NCI-H1694 treated with DMSO at 0.1 percent for 48 hours (cell line): ENCODE data around the gene ALG2.

ENCODE experiments used
- DNase-seq: peaks from one replicate; lab custom pipeline; 2025; lab: John Stamatoyannopoulos, UW

ALG2 gene, protein sequence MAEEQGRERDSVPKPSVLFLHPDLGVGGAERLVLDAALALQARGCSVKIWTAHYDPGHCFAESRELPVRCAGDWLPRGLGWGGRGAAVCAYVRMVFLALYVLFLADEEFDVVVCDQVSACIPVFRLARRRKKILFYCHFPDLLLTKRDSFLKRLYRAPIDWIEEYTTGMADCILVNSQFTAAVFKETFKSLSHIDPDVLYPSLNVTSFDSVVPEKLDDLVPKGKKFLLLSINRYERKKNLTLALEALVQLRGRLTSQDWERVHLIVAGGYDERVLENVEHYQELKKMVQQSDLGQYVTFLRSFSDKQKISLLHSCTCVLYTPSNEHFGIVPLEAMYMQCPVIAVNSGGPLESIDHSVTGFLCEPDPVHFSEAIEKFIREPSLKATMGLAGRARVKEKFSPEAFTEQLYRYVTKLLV

DNA sequence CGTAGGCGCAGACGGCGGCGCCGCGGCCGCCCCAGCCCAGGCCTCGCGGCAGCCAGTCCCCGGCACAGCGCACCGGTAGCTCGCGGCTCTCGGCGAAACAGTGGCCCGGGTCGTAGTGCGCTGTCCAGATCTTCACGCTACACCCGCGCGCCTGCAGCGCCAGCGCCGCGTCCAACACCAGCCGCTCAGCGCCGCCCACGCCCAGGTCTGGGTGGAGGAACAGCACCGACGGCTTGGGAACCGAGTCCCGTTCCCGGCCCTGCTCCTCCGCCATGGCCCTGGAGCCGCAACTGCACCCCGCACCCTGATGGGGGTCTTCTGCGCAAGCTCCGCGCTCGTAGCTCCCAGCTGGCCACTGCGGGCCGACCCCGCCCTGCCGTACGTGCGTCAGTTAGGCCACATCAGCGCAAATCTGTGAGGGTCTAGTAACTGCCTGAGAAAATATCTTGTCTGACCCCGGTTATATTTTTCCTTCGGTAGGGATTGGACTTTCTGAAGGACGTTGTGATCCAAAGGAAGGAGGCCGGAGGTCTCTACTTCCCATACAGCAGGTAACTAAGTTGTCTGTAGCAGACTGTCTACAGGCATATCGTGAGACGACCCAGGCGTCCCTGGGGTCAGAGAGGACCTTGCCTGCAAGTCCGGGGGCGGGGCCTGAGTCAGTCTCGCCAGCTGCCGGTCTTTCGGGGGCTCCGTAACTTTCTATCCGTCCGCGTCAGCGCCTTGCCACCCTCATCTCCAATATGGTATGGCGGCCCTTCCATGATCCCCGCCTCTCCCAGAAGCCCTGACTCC lies at the start of gene ALG2, which contains the start of gene SEC61B:
TSS of gene ALG2 (minus strand) at position 322 of the 795 bp plus-strand sequence. CDS start at position 274, 48 bp downstream.
TSS of gene SEC61B (plus strand) at position 662 of the 795 bp plus-strand sequence. CDS start at position 744, 82 bp downstream.
- DNase-seq, result peak; percentile 85

DNA sequence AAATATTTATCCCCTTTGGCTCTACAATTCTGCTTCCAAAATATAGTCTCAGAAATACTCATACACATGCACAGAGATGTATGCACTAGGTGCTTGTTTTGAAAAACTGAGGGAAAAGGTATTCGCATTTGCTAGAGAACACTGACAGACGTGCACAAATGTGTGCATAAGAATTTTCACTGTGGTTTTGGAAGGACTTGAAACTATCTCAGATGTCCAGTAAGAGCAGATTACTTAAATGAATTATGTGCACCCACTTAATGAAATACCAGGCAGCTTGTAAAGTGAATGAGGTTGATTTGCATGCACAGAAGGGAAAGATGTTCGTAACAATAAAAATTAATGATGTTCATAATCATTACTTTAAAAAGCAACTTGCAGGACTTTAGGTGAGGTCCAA lies 48.7 kb upstream of the ALG2 start:
- DNase-seq, result no peak

DNA sequence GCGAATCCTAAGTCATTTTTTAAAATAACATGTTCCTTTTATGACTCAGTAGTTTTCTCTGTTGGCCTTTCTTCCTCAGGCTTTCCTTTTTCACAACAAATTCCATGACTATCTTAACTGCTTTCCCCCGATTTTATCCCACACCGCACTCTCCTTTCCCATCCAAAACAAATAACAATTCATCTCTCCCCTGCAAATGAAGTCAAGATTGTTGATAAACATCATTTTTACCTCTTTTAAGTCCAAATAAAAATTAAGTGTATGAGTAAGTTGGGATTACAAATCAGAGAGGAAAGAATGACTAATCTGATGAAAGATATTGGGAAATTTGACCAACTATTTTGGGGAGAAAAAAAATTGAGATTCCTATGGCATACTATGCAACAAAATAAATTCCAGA lies 47.7 kb upstream of the ALG2 start:
- DNase-seq, result no peak

DNA sequence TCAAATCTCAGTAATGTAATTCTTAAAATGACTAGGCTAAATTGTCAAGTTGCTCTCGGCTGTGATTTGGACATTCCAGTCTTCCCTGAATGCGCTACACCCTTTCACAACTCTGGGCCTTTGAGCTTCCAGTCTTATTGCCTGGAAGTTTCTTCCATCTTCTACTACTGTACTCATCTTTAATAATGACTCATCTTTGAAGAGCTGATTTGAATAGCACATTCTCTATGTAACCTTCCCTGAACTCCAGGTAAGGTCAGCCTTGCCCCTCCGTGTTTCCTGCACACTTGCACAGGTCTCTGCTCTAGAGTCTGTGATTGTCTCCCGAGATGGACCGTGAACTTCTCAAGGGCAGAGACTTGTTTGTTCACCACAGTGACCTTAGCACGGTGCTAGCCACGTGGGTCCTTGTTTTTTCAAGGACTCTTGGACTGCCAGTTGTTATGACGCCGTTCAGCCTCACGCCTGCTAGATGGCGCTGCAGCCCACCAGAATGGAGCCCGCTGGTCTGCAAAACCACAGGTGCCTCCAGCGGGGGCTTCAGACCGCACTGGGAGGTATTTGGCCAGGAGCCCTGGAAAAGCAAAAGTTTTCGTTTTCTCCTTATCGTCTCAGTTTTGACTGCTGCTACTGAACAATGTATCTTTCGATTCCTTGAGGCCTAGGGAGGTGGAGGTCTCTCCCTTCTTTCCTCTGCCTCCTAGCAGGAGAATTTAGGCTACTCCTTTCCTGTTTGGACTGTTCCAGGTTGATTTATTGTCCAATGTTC lies 44.7 kb upstream of the ALG2 start:
- DNase-seq, result peak; percentile 28

DNA sequence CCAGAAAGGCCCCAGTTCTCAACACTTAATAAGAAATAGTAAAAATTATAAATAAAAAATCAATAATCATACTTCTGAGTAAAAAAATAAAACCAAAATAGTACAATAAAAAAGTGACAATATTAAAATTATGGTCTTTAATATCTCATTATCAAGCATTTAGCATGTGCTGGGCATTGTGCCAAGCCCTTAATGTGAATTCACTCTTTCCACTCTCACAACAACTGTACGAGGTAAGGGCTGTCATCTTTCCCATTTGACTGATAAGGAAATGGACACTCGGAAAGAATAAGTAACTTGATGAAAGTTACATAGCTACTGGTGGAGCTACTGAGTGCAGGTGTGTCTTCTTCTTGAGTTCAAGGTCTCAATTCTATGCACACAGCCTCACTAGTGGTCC lies 43.9 kb upstream of the ALG2 start:
- DNase-seq, result no peak

DNA sequence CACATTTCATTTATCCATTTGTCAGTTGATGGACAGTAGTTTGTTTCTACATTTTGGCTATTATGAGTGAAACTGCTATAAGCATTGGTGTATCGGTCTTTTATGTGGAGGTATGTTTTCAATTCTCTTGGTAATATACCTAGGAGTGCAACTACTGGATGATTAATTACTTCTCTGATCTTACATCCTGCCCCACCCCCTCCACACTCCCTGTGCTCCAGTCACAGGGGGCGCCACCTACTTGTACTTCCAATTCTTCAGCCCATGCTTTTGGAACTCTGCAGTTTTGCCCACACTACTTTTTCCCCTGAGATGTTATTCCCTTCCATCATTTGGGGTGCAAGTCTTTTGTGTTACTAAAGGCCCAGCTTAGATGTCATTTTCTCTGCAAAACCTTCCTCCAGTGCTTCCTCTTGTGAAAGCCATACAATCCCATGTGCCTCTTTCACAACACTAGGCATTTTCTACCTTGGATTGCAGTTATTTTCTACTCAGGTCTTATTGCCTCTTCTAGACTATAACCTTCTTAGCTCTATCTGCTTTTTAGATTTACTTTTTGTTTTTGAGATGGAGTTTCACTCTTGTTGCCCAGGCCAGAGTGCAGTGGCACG lies 42.4 kb upstream of the ALG2 start:
- no peak for DNase-seq

DNA sequence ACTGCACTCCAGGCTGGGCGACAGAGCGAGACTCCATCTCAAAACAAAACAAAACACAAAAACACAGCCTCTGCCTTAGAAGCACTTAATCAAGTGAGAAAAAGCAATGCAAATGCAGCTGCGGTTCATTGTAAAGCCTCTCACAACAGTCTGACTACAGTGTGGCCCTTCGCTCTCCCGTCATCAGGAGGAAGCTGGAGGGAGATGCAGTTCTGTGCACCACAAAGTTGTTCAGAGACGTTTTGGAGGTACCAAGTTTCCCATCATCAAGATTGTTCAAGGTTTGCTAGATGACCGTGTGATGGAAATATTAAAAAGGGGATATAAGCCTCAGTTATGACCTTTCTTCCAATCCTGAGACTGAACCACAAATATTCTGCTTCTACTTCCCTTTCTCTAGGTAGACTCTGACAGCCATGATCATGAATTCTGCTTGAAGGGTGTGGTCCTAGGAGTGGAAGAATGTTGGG lies 41.2 kb upstream of the ALG2 start:
- no peak for DNase-seq

DNA sequence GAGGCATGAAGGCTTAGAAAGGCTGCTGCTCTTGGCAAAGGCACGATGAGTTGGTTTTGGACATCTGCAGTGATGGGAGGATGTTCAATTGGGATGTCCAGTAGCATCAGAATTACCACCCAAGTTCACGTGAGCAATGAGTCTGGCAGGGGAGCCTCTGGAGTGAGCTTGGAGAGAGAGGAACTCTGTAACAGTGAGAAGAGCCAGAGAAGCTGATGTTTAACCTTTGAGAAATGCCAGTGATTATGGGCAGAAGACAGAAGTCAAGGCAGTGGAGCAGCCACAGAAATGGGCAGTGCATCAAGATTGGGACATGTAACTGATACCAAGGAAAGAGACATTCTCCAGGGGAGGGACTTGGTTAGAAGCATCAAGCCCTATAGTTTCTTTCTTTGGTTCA lies 40.2 kb upstream of the ALG2 start:
- DNase-seq, result no peak

DNA sequence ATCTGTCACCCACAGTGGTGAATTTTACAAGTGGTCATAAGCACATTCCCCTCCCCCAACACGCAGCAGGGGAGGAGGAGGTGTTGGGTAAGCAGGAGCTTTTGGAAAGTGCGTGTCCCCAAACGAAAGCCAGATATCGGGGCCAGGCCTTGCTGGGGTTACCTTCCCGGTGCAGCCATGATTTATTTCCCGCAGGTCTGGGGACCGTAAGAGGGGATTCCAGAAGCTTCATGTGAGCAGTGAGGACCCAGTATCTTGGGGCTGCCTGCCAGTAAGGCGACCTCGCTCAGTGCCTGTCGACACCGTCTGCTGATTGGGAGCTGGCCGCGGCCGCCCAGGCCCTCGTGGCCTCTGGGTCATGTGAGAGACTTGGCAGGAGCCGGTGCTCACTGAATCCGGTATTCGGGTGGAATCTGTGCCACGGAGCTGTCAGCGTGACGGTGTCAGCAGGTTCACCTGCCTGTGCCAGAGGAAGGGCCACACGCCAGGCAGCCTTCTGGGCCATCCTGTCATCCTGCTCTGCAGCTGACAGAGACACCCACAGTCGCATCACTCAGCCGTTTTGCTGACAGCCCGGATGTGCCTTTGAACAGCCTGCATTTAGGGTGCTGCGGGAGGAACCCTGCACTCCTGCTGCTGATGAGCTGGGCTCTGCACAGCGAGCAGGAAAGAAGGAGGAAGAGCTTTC lies 37.6 kb upstream of the ALG2 start:
- peak; percentile 5 for DNase-seq

DNA sequence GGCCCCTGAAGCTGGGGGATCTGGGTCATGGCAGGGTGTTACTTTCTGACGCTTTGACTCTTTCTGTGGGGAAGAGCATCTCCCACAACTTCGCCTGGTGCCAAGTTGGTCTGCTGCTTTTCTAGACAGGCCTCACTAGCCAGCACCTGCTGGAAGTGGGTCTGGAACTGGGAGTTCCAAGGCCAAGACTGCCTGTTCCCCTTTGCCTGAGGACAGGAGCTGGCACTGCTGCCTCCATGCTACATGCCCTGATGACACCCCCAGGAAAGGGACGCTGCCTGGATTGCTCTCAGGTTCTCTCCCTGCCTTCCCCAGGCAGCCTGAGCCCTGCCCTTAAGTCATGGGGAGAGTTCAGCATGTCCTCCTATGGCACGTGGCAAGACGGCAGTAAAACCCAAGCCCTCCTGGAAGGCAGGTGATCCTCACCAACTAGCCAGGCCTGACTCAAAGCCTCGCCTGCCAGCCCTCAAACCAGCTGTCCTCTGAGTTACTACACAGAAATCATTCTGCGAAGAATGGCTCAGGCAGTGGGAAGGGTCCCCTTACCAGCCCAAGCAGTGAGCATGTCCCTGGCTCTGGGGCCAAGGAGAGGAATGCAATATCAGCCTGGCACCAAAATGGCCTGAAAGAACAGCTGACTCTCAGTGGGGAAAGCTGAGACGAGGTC lies 36.1 kb upstream of the ALG2 start:
- no peak for DNase-seq

DNA sequence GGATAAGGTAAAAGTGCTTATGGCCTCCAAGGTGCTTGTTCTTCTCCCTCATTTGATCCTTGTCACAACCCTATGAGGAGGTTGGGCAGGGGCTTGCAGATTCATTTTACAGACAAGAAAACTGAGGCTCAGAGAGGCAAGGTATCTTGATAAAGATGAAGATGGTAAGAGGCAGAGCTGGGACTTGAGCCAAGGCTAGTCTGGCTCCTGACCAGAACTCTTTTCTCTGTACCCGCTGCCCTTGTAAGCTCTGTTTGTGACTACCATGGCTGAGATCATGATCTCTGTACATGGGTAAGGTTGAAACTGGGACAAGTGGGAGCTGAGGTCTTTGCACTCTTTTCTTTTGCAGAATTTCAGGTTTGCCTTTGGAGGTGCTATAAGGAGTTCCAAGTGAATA lies 33.9 kb upstream of the ALG2 start:
- DNase-seq, result no peak

DNA sequence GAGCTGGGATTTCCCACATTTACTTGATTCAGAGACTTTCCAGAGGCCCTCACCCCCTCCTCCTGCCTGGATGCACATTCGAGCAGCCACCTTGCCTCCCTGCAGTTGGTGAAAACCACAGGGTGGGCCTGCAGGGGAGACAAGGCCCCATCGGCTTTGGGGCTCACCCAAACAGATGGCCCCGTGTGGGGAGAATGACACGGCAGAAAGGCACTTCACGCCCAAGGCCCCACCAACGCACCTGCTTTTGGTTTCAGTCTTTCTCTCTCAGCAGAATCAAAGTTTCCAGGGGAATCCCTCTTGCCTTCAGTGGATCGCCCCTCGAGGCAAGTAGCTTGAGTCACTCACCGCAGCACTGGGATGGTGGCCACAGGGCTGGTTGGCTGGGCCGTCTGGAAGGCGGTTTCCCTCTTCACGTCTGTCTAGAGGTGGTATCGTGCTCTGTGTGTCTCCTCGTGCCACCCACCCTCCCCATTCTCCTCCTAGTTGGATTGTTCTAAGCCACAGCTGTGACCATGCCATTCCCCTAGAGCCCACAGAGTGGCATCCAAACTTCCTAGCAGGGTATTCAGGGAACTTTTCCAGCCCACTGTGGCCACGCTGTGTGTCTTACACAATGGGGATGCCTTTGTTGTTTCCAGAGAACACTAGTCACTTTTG lies 32.2 kb upstream of the ALG2 start:
- DNase-seq, result no peak

DNA sequence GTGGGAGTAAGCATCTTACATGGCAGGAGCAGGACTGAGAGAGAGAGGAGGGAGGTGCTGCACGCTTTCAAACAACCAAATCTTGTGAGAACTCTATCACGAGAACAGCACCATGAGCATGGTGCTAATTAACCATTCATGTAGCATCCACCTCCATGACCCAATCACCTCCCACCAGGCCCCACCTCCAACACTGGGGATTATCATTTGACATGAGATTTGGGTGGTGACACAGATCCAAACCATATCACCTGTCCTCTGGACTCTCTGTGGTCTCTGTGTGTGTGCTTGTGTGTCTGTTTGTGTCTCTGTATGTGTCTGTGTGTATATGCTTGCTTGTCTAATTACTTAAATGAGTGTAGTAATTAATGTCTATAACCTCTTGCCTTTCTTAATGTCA lies 31.4 kb upstream of the ALG2 start:
- no peak for DNase-seq

DNA sequence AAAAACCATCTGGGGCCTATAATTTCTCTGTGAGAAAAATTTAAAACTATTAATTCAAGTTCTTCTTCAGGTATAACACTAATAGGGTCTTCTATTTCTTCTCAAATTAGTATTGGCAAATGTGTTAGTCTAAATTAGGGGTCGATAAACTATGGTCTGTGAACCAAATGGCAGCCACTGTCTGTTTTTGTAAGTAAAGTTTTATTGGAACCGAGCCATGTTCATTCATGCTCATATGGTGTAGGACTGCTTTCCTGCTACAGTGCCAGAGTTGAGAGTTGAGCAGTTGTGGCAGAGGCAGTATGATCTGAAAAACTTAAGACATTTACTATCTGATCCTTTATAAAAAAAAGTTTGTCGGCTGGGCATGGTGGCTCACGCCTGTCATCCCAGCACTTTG lies 29.4 kb upstream of the ALG2 start:
- DNase-seq, result no peak

DNA sequence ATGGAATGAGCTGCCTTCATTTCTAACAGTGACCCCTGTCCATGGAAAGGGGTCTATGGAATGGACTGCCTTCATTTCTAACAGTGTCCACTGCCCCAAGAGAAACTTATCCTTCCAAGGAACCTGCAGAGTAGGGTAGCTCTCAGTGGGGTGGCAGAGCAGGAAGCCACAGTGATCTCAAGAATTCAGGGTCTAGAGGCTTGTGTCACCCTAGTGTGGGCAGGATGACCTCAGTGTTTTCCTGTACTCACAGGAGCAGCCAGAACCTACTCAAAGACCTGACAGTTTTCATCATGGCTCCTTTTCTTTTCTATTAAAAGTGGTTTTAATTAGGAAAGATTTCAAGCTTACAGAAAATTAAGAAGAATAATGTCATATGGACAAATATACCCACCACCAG lies 27.9 kb upstream of the ALG2 start:
- no peak for DNase-seq

DNA sequence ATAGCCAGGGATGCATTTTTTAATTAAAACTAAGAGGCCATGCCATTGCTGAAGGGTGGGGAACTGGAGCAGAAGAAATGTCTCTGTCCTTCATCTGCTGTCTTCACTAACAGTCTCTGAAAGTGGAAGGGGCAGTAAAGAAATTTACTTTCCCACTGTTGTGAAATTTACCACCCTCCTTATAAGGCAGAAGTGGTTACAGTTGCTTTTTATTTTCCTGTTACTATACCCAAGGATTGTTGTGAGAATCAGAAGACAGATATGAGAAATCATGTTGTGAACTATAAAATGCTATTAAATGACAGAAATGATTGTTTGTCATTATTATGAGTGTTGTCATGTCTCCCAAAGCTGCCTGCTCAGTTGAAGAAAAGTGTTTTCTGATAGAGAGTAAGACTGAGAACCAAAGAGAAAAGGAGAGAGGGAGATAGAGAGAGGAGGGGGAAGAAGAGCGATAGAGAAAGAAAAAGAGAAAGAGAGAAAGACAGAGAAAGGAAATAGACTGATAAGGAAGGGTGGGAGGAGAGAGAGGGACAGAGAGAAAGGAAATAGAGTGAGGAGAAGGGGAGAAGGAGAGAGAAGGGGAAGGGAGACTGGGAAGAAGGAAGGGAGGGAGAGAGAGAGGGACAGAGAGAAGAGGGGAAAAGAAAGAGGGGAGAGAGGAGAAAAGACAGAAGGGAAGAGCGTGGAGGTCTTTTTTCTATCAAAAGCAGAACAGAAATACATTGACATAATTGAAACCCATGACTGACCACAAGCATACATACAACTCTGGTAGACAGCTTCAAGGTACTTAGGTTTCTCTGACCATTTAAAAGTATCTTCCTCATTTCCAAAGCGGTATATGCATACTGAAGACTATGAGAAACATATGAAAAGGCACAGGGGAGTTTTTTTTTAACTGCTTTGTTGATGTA lies 22.9 kb upstream of the ALG2 start:
- DNase-seq, result no peak

DNA sequence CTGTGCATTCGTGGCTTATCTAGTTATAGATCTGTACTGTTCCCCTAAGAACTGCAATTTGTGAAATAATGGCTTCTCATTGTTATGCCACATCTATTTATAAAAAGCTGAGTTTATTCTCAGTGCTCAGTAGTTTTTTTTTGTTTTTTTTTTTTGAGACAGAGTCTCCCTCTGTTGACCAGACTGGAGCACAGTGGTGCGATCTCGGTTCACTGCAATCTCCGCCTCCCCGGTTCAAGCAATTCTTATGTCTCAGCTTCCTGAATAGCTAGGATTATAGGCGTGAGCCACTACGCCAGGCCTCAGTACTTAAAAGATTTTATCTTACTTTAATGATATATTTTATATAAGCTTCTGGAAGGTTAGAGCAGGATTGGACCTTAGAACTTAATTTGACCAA lies 19.4 kb upstream of the ALG2 start:
- DNase-seq, result no peak

DNA sequence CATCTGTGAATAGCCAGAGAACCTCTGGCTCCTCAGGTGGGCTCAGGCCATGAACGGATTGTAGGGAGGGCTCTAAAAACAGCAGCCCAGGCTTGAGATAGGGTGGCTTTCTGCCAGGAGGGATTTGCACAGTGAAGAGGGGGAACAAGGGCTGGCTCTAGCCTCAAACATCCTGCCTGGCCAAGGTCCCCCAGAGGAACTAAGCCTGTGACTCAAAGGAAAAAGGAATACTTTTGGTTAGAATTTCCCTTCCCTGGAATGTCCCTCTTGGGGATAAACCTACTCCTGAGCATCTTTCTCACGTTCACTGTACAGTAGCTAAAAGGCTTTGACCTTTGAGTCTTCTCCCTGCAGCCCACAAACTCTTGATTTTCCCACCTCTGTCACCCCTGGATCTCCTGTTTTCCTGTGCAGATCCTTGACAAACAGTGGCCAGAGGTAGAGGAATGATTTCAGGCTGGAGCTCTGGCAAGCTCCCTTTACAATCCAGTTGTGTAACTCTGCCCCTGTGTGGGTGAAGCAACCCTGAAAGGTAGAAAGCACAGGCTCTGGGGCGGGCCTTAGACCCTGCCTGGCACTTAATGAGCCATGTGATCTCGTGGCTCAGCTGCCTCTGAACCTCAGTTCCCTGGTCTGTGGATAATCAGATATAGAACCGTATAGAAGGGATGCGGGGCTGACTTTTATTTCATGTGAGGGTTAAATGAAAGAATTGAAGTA lies 17.8 kb upstream of the ALG2 start:
- DNase-seq, result no peak
